ENCODE measurements around the gene CAPN15.
"Not testable (repeated sequence)": the region's sequence is repeated elsewhere in the genome, so short reads cannot be mapped to it uniquely, and the experiment has no call there.

Gene CAPN15

DNA sequence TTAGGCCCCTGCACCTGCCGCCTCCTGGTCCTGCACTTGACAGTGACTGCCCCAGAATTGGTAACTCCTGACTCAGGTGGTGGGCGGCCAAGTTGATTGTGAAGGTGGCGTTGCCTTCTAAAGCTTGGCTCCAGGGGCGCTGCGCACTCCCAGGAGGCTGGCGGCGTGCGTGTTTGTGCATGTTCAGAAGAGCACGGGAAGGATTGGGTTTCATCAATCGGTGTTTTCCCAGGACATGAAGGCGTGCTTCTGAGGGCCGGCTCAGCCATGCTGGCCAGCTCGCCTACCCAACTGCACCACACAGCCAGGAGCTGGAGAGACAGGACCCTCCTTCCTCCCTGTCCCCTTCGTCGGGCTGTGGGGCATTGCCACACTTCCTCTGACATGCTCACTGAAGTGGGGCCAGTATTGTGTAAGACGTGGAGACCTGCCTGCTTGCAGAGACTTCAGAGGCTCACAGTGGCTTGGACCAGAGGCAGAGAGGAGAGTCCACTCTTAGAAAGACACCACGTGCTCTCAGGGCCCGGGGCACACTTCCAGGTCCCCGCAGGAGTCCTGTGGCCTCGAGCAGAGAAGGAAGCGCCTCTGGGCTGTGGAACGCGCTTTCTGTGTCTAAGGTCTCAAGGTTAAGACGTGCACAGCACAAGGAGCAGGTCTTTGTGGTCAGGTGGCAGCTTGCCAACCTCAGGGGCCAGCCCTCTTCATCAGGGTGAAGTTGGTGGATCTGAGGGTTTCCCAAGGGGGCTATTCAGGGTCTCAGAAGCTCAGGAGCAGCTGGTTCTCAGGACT, 65.2 kb downstream of the CAPN15 start:
- DNase-seq: peak; percentile 74 to 77

GRCh38 chr16:593406-593805, 65.9 kb downstream of the CAPN15 start:
- no peak for DNase-seq

DNA sequence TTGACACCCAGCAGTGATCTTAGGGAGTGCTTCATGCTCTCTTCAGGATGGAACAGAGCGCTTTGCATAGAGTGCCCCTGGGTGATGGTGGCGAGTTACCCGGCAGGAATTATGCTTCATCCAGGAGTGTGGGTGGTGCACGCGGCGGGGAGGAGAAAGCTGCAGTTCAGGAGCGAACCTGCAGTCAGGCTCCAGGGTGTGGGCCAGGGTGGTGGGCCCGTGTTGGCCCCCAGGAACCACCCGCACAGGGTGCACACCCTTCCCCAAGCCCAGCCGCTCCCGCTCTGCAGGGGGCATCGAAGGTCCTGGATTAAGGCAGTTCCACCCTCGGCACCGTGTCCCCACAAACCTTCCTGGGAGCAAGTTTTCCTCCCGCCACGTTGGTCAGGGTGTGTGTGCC, 66.3 kb downstream of the CAPN15 start:
- DNase-seq: no peak

DNA sequence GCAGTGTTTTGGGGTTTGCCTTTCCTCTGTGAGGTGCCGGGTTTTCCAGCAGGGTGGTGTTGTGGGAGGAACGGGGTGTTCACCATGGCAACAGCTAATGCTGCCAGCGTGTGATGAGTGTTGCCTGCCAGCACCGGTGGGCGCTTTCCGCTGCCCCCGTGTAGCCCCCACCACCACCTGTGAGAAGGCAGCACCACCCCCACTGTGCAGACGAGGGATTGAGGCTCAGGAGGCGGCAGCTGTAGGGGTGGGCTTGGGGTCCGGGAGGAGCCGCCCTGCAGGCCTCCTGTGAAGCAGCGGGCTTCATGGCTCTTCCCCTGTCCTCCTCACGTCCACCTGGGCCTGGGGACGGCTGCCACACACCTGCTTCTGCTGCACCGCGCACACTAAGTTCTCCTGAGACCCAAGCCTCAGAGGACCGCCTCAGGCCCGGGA, 67.6 kb downstream of the CAPN15 start:
- no peak for DNase-seq

DNA sequence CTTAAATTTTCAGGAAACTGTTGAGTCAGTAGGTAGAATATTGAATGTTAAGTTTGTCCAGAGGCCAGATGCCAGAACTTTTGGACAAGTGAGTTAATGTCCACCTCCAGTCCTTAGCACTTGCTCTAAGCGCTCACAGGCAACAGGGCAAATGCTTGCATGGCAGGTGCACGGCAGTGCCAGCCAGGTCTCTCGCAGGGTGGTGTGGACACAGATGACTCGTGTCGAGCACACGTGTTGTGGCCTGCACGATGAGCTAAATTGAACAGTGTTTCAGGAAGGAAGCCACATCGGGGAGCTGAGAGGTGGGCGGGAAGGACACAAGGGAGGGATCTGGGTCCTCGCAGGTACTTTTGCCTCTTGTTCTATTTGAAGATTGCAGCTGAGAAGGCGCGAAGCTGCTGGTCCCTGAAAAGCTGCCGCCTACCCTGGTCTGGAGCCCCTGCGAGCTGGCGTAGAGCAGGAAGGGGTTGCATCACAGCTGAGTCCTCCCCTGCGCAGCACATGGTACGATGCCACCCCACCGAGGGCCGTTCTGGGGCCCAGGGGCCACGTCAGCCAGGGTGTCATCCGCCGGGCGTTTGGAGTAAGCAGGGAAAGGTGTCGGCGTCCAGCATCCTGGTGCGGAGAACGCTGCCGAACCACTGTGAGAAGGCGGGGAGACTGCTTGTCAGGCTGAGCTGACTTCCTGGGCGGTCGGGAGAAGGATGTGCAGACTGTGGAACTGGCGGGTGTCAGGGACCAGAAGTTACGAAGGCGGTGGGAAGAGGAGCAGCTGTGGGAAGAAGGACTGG, 68.6 kb downstream of the CAPN15 start:
- DNase-seq: peak; percentile 31 to 54

DNA sequence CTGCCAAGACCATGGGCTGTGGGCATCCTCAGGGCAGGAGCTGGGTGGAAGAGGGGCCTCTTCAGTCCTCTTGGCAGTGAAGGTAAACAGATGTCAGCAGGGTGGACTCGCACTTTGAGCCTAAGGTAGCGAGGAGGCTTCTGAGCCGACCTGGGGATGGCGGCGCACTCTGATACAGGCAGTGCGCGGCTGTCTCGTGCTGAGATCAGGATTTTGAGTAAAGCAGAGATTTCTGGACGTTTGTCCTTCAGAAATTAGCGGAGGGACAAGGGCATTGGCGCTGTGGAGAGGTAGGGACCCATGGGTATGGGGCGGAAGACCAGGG, 69.2 kb downstream of the CAPN15 start:
- DNase-seq: no peak

- DNase-seq: not testable (repeated sequence)
These were observed 70.1 kb downstream of the CAPN15 start for GRCh38 chr16:597655-598054.

GRCh38 chr16:598823-599739, 71.6 kb downstream of the CAPN15 start:
- DNase-seq: no peak

GRCh38 chr16:600781-601180, 73.3 kb downstream of the CAPN15 start:
- DNase-seq: peak in 1 of 2 donors; percentile 9

DNA sequence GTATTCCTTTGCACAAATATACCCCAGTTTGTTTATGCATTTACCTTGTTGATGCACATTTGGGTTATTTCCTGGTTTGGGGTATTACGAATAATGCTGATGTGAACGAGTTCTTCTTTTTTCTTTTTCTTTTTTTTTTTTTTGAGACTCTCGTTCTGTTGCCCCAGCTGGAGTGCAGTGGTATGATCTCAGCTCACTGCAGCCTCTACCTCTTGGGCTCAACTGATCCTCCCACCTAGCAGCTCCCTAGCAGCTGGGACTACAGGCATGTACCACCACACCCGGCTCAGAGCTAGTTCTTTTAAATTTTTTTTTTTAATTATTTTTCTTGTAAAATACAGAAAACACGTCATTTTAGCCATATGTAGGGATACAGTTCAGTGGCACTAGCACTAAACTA, 76.4 kb downstream of the CAPN15 start:
- DNase-seq: no peak
